ENCODE measurements around the gene XBP1. TPM values are rescaled to one million over a fixed set of nuclear protein-coding genes. Genes with fewer than 3 reads are reported as not detected.
"Not testable (repeated sequence)": the region's sequence is repeated elsewhere in the genome, so short reads cannot be mapped to it uniquely, and the experiment has no call there.

The XBP1 gene
- total and polyA plus RNA-seq, 2 of the 4 experiments (the other 2 are of a cell fraction) = 95.0 to 223 TPM

DNA sequence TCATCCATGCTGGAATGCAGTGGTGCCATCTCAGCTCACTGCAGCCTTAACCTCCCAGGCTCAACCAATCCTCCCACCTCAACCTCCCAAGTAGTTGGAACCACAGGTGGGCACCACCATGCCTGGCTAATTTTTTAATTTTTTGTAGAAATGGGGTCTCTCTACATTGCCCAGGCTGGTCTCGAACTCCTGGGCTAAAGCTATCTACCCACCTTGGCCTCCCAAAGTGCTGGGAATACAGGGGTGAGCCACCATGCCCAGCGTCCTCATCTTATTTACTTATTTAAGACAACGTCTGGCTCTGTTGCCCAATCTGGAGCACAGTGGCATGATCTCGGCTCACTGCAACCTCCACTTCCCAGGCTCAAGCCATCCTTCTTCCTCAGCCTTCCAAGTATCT lies 38.4 kb downstream of the XBP1 start:
- H4K20me1 ChIP-seq (ENCODE audit: insufficient read depth, low read length); BruUV-seq (replicated peaks); POLR2A ChIA-PET (ENCODE audit: unreplicated experiment); H3K27me3 ChIP-seq (ENCODE audit: control insufficient read depth, insufficient read depth, low read length); H3K4me1 ChIP-seq (ENCODE audit: control insufficient read depth, insufficient read depth, low read length); H2AK5ac ChIP-seq (ENCODE audit: low read depth, low read length); H2BK20ac ChIP-seq (ENCODE audit: low read depth, low read length); H3K27ac ChIP-seq (ENCODE audit: insufficient read depth, low read length); DNase-seq; H4K91ac ChIP-seq (ENCODE audit: insufficient read depth, low read depth, low read length); H2AK9ac ChIP-seq (replicated peaks; ENCODE audit: low read depth, low read length, poor library complexity); H3K18ac ChIP-seq (ENCODE audit: low read depth, low read length); H2BK5ac ChIP-seq (ENCODE audit: low read depth, low read length, poor library complexity, severe bottlenecking); H3K23ac ChIP-seq (ENCODE audit: low read depth, low read length); H3K4ac ChIP-seq (ENCODE audit: low read depth, low read length); H2BK120ac ChIP-seq (ENCODE audit: low read depth, low read length); H3K9me3 ChIP-seq (ENCODE audit: control insufficient read depth, insufficient read depth, low read length); dilution Hi-C loops (cut with HindIII; ENCODE audit: low sequenced_read_pairs, unreplicated experiment); H3K9me1 ChIP-seq (ENCODE audit: insufficient read depth, low read length); H3K14ac ChIP-seq (replicated peaks; ENCODE audit: low read depth, low read length); ATAC-seq (ENCODE audit: low read depth); in situ Hi-C loops (cut with MboI; ENCODE audit: low sequenced_read_pairs); H3K9ac ChIP-seq (ENCODE audit: low read depth, low read length); H3K56ac ChIP-seq (ENCODE audit: extremely low read depth, insufficient read depth, low read length); H3K4me2 ChIP-seq (ENCODE audit: low read depth, low read length); H3K36me3 ChIP-seq (ENCODE audit: control insufficient read depth, insufficient read depth, low read length); CTCF ChIA-PET; H2AFZ ChIP-seq (replicated peaks; ENCODE audit: low read length, poor library complexity); H4K8ac ChIP-seq (ENCODE audit: low read depth in 2 of 2, low read length in 2 of 2); H2BK15ac ChIP-seq (ENCODE audit: low read depth, low read length); H4K5ac ChIP-seq (ENCODE audit: low read depth, low read length); H3K4me3 ChIP-seq (ENCODE audit: insufficient read depth, low read depth, low read length); H3K79me1 ChIP-seq (ENCODE audit: low read depth in 1 of 2, low read length in 2 of 2); intact Hi-C loops (cut with micrococcal nuclease): not testable (repeated sequence)
- WGBS, 2 experiments (ENCODE audit: extremely low coverage in 2 of 2, insufficient read length in 1 of 2) = 100% methylated on average over 3 of the region's 4 CpGs; no CpG with 5 or more reads in 1 of the 2 experiments
